HL-60 (cell line): ENCODE measurements around the gene ALK.

Experiments used
- CTCF ChIP-seq: IDR thresholded peaks from one replicate; pipeline ENCODE4 v1.5.1; 2011; ENCODE audit warnings: low read length, control low read depth, inconsistent platforms; ENCODE audit not compliant: insufficient read depth
- GABPA ChIP-seq: IDR thresholded peaks from 2 replicates; pipeline ENCODE4 v1.6.1; 2012; ENCODE audit warnings: low read depth

- TF ChIP-seq CTCF (no peak), GABPA (no peak)
These were observed 155.7 kb downstream of the ALK start for GRCh38 chr2:29765721-29766120.
